Stimulated activated naive B cell treated with anti-CD40 and anti-IgM and Interleukin-4, amounts not matched to agents 10 μg/mL and 1 μg/mL and 100 μg/mL, for 72 hours (primary cell): Measurements from ENCODE around the gene COL6A1.
"Not testable (repeated sequence)": the region's sequence is repeated elsewhere in the genome, so short reads cannot be mapped to it uniquely, and the experiment has no call there.

ENCODE experiments used
- ATAC-seq, 2 donors: fragments of 150-1000 bp; cut with Tn5 transposase; replicated peaks; 2 replicates each; pipeline ENCODE4 v1.10.0; 2021; ENCODE audit warnings: moderate library complexity in 1 of 2
- DNase-seq: peaks from one replicate; pipeline ENCODE4 v3.0.0; 2021
- H3K27ac Mint-ChIP-seq: one replicate; pipeline ENCODE4 v1.8.0; 2022; ENCODE audit warnings: mild to moderate bottlenecking, mixed read lengths
- H3K27me3 Mint-ChIP-seq, 2 donors: one replicate each; pipeline ENCODE4 v1.8.0; 2022; ENCODE audit warnings: mixed read lengths in 2 of 2
- H3K36me3 Mint-ChIP-seq, 2 donors: one replicate each; pipeline ENCODE4 v1.8.0; 2022; ENCODE audit warnings: mixed read lengths in 2 of 2, mild to moderate bottlenecking in 1 of 2
- H3K4me1 Mint-ChIP-seq, 2 donors: one replicate each; pipeline ENCODE4 v1.8.0; 2022; ENCODE audit warnings: mixed read lengths in 2 of 2, mild to moderate bottlenecking in 1 of 2
- H3K4me3 Mint-ChIP-seq, 2 donors: one replicate each; pipeline ENCODE4 v1.8.0; 2022; ENCODE audit warnings: mild to moderate bottlenecking in 2 of 2, mixed read lengths in 2 of 2, moderate library complexity in 1 of 2
- H3K9me3 Mint-ChIP-seq, 2 donors: one replicate each; pipeline ENCODE4 v1.8.0; 2022; ENCODE audit warnings: mixed read lengths in 2 of 2, mild to moderate bottlenecking in 1 of 2

The COL6A1 gene

DNA sequence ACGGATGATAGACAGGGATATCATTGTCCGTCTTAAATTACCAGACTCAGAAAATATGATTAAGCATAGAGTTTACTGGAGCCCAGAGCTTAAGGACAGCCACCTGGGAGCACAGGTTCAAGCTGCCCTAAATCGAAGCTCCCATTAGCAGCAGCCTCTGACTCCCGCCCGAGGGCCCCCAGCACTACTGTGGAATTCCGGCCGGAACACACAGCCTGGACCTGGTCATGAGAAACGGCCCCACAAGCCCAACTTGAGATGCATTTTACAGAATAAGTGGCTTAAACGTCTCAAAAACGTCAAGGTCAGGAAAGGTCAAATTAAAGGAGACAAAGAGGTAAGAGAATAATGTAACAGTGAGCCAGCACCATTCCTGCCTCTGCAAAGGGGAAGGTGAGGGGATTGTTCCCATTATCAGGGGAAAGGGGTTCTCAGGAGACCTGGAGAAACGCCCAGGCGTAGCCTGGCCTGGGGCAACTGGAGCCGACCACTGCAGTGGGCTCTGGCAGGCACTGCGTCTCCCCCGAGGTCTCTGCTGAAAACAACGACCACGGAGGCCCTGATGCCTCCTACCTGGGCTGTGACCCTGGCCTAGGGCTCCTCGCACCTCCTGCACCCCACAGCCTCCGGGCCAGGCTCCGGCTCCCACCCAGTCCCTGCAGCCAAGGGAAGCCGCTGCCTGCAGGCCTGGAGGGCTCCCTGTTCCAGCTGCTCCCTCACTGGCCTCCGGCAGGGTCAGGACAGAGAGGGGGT is 11.5 kb upstream of the COL6A1 start:
- ATAC-seq, result no peak
- peaks cover 0 to 7% of the 10 kb centered on the region in 2 donors for H3K9me3 Mint-ChIP-seq
- H3K4me1 Mint-ChIP-seq, result peaks cover 5 to 18% of the 10 kb centered on the region in 2 donors
- H3K27ac Mint-ChIP-seq, result peak overlapping the region; percentile 53
- no peak for DNase-seq
- peaks cover 43 to 80% of the 10 kb centered on the region in 2 donors for H3K27me3 Mint-ChIP-seq
- H3K36me3 Mint-ChIP-seq, result no peaks in the 10 kb centered on the region
- no peak overlapping the region for H3K4me3 Mint-ChIP-seq

DNA sequence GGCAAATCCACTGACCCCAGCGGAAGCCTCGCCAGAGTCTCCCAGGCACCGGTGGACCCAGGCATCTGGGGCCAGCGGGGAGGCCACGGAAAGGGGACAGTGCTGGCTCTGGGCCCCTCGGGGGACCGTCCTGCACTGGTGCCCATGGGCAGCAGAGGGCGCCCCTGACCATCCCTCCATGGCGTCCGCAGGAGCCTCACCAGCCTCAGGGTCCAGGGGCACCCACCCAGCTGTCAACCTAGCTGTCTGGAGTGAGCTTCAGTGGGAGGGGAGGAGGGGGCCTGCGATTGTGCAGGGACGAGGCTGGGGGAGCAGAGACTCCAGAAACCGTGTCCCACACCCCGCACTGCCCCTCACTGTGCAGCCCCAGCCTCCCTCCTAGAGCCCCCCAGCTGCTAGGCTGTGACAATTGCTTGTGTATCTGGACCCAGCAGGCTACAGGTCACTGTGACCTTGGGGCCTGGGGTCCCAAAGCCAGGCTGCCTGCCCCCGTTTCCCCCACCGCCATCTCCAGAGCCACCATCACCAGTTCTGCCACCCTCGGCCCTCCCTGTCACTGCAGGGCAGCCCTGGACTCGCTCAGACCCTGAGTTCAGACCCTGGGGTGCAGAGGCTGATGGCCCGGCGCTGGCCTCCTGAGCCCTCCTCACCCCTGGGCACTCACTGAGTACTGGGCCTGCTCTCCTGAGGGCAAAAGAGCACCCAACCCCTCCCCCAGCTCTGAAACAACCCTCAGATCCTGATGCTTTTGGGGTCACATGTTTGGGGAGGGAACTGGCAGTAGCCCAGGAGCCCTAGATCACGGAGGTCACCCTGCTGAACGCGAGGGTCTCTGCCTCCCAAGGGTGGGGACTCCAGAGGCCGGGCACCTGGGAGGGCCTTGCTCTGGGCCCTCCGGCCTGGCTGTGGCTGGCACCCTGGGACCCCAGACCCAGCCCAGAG is 10.6 kb upstream of the COL6A1 start:
- Mint-ChIP-seq H3K27ac (peak overlapping the region; percentile 37), H3K4me1 (peaks cover 13 to 24% of the 10 kb centered on the region in 2 donors), H3K9me3 (no peaks in the 10 kb centered on the region), H3K27me3 (peaks cover 50 to 82% of the 10 kb centered on the region in 2 donors), H3K4me3 (no peak overlapping the region), H3K36me3 (no peaks in the 10 kb centered on the region)
- peak; percentile 56 to 64 for ATAC-seq
- DNase-seq, result no peak

DNA sequence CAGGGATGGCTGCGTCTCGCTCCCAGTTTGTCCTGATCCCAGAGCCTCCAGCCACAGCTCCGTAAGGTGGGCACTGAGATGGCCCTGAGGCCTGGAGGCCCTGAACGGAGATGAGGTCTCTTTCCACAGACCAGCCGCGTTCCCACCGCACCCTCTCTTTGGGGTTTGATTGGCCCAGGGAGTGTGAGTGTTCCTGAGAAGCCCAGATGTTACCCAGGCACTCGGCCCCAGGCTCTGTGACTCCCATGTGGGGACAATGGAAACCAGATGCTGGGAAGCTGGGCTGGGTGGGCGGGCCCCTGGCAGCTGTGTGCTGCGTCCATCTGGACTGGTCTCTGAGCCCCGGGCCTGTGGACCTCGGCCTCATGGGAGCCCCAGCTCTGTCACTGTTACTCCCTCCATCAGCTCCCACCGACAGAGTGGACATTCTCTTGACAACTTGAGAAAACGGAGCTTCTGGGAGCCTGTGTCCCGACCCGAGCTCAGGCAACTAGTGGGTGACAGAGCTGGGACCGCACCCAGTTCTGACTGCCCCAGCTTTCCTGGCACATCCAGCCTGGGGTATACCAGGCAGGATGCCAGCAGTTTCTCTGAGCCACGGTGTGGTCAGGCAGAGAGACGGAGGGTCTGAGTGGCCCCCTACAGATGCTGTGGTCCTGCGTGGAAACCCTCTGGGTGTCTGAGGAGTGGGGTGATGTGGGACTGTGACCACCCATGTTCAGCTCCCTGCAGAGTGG is 9.8 kb upstream of the COL6A1 start:
- Mint-ChIP-seq H3K27me3 (peaks cover 54 to 91% of the 10 kb centered on the region in 2 donors), H3K4me1 (peaks cover 13 to 24% of the 10 kb centered on the region in 2 donors), H3K36me3 (no peaks in the 10 kb centered on the region), H3K9me3 (no peaks in the 10 kb centered on the region), H3K27ac (no peak overlapping the region), H3K4me3 (peak overlapping the region in 1 of 2 donors; percentile 6)
- ATAC-seq, result no peak
- no peak for DNase-seq

DNA sequence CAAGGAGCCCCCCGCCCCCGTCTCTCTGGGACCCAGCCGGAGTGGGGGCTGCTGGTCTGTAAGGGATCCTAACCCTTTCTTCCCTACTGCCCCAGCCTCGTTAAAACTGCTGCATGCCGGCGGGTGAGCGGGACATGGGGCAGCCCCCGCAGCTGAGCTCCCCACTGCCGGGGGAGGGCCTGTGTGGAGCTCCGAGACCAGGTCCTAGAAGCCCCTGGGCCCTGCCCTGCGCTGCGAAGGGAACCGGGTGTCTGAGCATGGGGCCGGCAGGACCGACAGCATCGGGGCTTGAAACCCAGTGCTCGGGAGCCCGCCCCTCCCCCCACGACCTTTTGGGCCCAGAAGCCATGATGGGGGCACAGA is 9.2 kb upstream of the COL6A1 start:
- H3K36me3 Mint-ChIP-seq, result no peaks in the 10 kb centered on the region
- H3K4me3 Mint-ChIP-seq, result peak overlapping the region in 1 of 2 donors; percentile 6
- DNase-seq, result no peak
- no peaks in the 10 kb centered on the region for H3K9me3 Mint-ChIP-seq
- peaks cover 13 to 24% of the 10 kb centered on the region in 2 donors for H3K4me1 Mint-ChIP-seq
- H3K27ac Mint-ChIP-seq, result no peak overlapping the region
- ATAC-seq, result no peak
- H3K27me3 Mint-ChIP-seq, result peaks cover 48 to 90% of the 10 kb centered on the region in 2 donors

DNA sequence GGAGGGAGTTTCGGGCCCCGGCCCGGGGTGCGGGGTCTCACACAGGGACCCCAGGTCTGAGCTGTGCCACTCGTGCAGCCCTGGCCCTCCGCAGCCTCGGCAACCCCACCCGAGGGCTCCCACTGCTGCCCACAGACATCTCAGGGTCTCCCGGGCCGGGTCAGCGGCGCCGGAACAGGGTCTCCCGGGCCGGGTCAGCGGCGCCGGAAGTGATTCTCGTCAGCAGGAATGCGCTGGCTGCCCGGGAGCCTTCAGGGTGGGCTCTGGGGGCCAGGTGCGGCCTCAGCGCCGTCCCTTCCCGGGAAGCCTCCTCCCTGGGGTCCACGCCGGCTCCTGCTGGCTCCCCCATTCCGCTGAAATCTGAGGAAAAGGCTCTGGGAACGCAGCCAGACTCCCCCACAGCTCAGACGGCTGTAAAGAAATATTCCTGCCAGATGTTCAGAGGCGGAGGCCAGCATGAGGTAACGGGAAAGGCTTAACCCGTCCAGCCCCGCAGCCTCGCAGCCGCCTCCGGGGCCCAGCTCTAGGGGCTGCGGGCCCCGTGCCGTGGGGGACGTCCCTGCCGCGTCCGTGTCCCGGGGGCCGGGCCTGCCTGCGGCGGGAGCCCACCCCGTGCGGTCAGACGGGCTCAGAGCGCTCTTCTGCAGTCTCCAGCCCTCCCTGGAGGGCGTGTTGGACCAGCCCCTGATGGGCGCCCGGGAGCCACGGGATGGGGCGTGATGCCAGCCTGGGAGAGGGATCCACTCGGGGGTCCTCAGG is 8.7 kb upstream of the COL6A1 start:
- no peaks in the 10 kb centered on the region for H3K9me3 Mint-ChIP-seq
- H3K36me3 Mint-ChIP-seq, result no peaks in the 10 kb centered on the region
- DNase-seq (no peak), ATAC-seq (peak; percentile 4 to 7)
- peaks cover 13 to 24% of the 10 kb centered on the region in 2 donors for H3K4me1 Mint-ChIP-seq
- peak overlapping the region; percentile 46 to 86 for H3K4me3 Mint-ChIP-seq
- no peak overlapping the region for H3K27ac Mint-ChIP-seq
- H3K27me3 Mint-ChIP-seq, result peaks cover 46 to 91% of the 10 kb centered on the region in 2 donors

DNA sequence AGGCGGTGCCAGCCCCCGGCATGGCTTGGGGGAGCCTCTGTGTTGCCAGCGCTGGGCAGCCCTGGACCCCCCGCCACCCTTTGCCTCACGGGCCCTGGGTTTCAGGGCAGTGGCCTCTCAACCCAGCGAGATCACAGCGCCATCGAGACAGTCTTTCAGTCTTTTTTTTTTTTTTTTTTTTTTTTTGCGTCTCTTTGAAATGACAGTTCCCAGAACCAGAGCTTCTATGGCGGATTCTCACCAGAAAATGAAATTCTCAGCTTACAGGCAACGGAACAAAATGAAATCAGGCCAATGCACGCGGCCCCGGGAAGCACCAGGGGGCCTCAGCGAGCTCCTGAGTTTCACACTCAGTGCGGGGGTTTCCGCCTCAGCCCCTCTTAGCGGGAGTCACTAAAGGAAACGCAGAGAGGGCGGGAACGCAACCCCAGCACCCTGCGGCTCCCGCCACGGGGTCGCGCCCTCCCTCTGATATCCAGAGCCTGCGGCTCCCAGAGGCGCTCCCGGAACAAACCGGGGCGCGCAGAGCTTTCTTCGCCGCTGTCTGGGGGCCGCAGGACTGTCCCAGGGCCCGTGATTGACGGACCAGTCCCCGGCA is 8.0 kb upstream of the COL6A1 start:
- DNase-seq (peak; percentile 58), ATAC-seq (peak; percentile 70 to 79)
- H3K4me1 Mint-ChIP-seq, result peaks cover 13 to 24% of the 10 kb centered on the region in 2 donors
- peak overlapping the region; percentile 83 to 86 for H3K4me3 Mint-ChIP-seq
- H3K27me3 Mint-ChIP-seq, result peaks cover 43 to 91% of the 10 kb centered on the region in 2 donors
- H3K27ac Mint-ChIP-seq, result peak overlapping the region; percentile 87
- no peaks in the 10 kb centered on the region for H3K9me3 Mint-ChIP-seq
- H3K36me3 Mint-ChIP-seq, result no peaks in the 10 kb centered on the region

DNA sequence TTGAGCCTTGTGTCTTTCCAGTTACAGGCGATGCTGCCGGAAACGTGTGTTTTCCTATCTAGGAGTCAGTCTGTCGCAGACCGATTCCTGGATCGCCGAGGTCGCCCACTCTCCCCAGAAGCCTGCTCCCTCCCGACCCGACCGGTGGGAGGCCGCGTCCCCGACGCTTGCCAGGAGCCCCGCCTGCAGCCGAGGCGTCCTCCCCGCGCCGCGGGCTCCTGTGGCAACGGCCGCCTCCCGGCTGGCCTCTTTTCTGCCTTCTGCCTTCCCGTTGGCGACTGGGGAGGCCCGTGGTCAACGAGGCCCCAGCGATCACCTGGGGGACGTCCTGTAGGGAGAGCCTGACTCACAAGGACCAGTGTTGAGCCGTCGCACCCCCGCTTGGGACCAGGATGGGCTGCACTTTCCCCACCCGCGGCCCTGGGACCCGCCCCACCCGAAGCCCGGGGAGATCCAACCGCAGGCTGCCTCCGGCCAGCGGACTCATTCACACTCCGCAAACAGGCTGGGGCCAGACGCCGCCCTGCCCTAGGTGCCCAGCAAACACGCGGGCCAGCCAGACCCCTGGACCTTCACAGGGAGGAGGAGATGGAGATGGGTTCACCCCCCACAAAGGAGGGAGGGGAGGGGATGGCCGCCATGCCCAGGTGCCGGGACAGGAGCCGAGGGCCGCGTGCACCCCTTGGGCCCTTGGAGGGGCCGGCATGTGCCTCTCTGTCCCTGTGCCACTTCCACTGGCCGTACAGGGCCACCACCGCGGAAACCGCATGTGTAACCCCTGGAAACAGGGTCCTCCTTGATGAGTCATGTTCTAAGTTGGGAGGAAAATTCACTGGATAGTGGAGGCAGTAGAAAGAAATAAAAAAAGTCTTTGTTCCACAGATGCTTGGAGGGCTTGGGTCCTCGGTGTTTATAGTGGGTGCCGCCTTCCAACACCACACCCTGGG is 7.2 kb upstream of the COL6A1 start:
- Mint-ChIP-seq H3K36me3 (no peaks in the 10 kb centered on the region), H3K9me3 (no peaks in the 10 kb centered on the region), H3K4me1 (peaks cover 13 to 25% of the 10 kb centered on the region in 2 donors), H3K27ac (peak overlapping the region; percentile 57), H3K27me3 (peaks cover 39 to 88% of the 10 kb centered on the region in 2 donors), H3K4me3 (peak overlapping the region; percentile 83 to 86)
- DNase-seq, result no peak
- peak; percentile 35 to 37 for ATAC-seq

DNA sequence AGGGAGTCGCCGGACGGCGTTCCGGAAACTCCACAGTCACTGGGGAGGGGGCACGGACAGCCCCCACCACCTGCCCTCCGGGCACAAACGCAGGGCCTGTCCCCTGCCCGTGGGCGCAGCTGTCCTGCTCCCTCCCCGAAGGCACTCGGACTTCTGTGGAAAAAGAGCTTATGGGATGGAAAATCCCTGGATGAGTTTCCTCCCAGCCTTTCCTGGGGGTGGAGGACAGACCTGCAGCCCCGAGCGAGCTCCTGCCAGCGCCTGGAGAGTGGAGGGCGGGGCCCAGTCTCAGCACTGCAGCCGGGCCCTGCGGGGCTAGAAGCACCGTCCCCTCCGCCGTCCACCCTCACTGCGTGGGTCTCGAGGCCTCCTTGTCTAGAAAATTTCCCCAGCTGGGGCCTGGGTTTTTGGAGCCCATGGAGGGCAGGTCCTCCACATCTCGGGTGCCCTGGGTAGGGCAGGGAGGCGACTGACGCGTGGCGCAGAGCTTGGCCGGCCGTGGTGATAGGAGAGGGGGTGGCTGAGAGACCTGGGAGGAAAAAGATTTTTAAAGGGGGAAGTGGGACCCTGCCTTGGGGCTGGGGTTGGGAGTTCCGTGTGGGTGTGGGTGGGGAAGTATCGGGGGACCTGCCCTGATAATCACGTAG is 6.4 kb upstream of the COL6A1 start:
- ATAC-seq (peak in 1 of 2 donors; percentile 38), DNase-seq (no peak)
- Mint-ChIP-seq H3K27ac (no peak overlapping the region), H3K27me3 (peaks cover 36 to 80% of the 10 kb centered on the region in 2 donors), H3K4me3 (peak overlapping the region in 1 of 2 donors; percentile 86), H3K4me1 (peaks cover 13 to 29% of the 10 kb centered on the region in 2 donors), H3K9me3 (no peaks in the 10 kb centered on the region), H3K36me3 (no peaks in the 10 kb centered on the region)

DNA sequence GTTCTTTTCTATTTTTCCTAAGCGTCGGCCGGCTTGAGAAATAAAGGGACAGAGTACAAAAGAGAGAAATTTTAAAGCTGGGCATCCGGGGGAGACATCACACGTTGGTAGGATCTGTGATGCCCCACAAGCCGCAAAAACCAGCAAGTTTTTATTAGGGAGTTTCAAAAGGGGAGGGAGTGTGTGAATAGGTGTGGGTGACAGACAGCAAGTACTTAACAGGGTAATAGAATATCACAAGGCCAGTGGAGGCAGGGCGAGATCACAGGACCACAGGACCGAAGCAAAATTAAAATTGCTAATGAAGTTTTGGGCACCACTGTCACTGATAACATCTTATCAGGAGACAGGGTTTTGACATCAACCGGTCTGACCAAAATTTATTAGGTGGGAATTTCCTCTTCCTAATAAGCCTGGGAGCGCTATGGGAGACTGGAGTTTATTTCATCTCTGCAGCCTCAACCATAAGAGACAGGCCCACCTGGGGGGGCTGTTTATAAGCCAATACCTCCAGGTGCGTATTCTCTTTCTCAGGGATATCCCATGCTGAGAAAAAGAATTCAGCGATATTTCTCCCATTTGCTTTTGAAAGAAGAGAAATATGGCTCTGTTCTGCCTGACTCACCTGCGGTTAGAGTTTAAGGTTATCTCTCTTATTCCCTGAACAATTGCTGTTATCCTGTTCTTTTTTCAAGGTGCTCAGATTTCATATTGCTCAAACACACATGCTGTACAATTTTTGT is 5.7 kb upstream of the COL6A1 start:
- H3K4me3 Mint-ChIP-seq, ATAC-seq, H3K36me3 Mint-ChIP-seq, H3K9me3 Mint-ChIP-seq, DNase-seq: not testable (repeated sequence)
- H3K27me3 Mint-ChIP-seq, result peaks cover 36 to 73% of the 10 kb centered on the region in 2 donors
- peaks cover 13 to 29% of the 10 kb centered on the region in 2 donors for H3K4me1 Mint-ChIP-seq
- H3K27ac Mint-ChIP-seq, result peak overlapping the region; percentile 26

DNA sequence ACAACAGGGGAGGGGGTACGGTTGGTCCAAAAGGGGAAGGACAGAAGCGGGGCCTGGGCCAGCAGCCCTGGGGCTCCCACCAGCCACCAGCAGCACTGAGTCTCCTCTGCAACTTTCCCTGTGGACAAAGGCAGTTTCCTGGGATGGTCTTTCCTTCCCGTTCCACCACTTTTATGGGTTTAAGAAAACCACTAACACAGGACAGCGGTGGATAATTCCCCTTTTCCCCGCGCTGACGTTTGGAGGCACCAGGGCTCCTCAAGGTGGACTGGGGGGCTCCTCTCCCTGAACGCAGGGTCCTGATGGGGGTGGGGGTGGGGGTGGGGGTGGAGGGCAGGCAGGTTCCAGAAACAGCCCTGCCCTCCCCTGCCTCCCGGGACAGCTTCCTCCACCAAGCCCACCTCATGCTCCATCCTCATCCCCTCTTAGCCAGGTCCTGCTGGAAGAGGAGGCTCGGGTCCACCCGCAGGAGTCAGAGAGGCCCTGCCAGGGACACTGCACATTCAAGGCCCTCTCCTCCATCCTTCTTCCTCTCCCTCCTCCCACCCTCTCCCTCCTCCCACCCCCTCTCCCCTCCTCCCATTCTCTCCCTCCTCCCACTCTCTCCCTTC is 4.8 kb upstream of the COL6A1 start:
- no peak for DNase-seq
- Mint-ChIP-seq H3K4me3 (no peak overlapping the region), H3K4me1 (peaks cover 13 to 29% of the 10 kb centered on the region in 2 donors), H3K36me3 (no peaks in the 10 kb centered on the region), H3K27me3 (peaks cover 31 to 64% of the 10 kb centered on the region in 2 donors), H3K27ac (no peak overlapping the region), H3K9me3 (no peaks in the 10 kb centered on the region)
- ATAC-seq, result no peak

DNA sequence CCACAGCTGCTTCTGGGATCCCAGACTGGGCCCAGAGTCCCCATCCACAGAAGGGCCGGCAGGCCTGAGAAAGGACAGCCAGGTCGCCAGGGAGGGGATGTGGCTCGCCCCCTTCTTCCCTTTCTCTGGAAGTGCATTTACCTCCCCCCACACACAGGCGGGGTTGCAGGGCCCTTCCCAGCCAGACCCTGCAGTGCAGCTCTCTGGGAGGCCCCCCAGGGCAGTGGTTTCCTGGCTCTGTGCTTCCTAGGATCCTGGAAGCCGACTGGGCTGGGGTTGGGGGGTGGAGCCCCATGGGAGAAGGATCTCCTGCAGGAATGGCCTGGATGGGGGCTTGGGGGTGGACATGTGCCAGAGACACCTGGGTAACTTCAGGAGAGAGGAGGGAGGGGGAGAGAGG is 4.2 kb upstream of the COL6A1 start:
- no peak for DNase-seq
- Mint-ChIP-seq H3K4me3 (no peak overlapping the region), H3K36me3 (no peaks in the 10 kb centered on the region), H3K9me3 (no peaks in the 10 kb centered on the region), H3K4me1 (peaks cover 13 to 29% of the 10 kb centered on the region in 2 donors), H3K27me3 (peaks cover 31 to 59% of the 10 kb centered on the region in 2 donors), H3K27ac (no peak overlapping the region)
- no peak for ATAC-seq
